ENCODE results near the gene THSD4.

Gene THSD4

DNA sequence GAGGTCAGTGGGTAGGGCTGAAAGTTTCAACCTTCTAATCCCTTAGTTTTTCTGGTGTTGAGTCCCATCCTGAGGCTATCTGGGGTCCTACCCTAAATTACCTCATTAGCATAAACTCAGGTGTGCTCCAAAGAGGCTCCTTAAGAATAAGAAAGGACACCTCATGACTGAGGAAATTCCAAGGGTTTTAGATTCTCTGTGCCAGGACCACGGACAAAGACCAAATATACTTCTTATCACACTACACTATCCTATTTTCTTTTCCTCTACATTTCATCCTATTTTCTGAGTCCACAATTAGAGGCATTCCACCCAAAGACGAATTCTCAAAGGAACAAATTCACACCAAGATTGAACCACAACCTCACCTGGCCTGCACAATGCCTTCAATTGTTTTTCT, 9.8 kb upstream of the THSD4 start:
- Histone ChIP-seq H3K27ac (no peak overlapping the region), H3K27me3 (ENCODE audit: insufficient read depth, low read depth) (no peaks in the 10 kb centered on the region), H3K79me2 (ENCODE audit: insufficient read depth, low read depth) (no peaks in the 10 kb centered on the region), H3K4me2 (no peak overlapping the region), H4K20me1 (ENCODE audit: insufficient read depth) (no peaks in the 10 kb centered on the region), H3K4me1 (ENCODE audit: low read depth, poor library complexity, severe bottlenecking) (no peaks in the 10 kb centered on the region), H3K36me3 (ENCODE audit: insufficient read depth) (no peaks in the 10 kb centered on the region), H3K4me3 (IDR thresholded peaks at IDR 0.05; ENCODE audit: insufficient read depth, low read depth, low read length) (no peak overlapping the region), H2AFZ (ENCODE audit: low read depth) (no peak overlapping the region), H3K9ac (no peak overlapping the region)
- TF ChIP-seq, protein P1, sequence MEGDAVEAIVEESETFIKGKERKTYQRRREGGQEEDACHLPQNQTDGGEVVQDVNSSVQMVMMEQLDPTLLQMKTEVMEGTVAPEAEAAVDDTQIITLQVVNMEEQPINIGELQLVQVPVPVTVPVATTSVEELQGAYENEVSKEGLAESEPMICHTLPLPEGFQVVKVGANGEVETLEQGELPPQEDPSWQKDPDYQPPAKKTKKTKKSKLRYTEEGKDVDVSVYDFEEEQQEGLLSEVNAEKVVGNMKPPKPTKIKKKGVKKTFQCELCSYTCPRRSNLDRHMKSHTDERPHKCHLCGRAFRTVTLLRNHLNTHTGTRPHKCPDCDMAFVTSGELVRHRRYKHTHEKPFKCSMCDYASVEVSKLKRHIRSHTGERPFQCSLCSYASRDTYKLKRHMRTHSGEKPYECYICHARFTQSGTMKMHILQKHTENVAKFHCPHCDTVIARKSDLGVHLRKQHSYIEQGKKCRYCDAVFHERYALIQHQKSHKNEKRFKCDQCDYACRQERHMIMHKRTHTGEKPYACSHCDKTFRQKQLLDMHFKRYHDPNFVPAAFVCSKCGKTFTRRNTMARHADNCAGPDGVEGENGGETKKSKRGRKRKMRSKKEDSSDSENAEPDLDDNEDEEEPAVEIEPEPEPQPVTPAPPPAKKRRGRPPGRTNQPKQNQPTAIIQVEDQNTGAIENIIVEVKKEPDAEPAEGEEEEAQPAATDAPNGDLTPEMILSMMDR (conservative IDR thresholded peaks at IDR 0.05; ENCODE audit: low read depth, low read length) = no peak

GRCh38 chr15:71106802-71107500, 8.3 kb upstream of the THSD4 start:
- TF ChIP-seq, protein P1 (conservative IDR thresholded peaks at IDR 0.05; ENCODE audit: low read depth, low read length) = no peak
- Histone ChIP-seq H3K27ac (no peak overlapping the region), H3K79me2 (ENCODE audit: insufficient read depth, low read depth) (no peaks in the 10 kb centered on the region), H3K4me3 (IDR thresholded peaks at IDR 0.05; ENCODE audit: insufficient read depth, low read depth, low read length) (no peak overlapping the region), H4K20me1 (ENCODE audit: insufficient read depth) (no peaks in the 10 kb centered on the region), H2AFZ (ENCODE audit: low read depth) (no peak overlapping the region), H3K4me1 (ENCODE audit: low read depth, poor library complexity, severe bottlenecking) (no peaks in the 10 kb centered on the region), H3K36me3 (ENCODE audit: insufficient read depth) (no peaks in the 10 kb centered on the region), H3K9ac (no peak overlapping the region), H3K4me2 (no peak overlapping the region), H3K27me3 (ENCODE audit: insufficient read depth, low read depth) (no peaks in the 10 kb centered on the region)

- H3K4me2 ChIP-seq = no peak overlapping the region
- H3K79me2 ChIP-seq (ENCODE audit: insufficient read depth, low read depth) = no peaks in the 10 kb centered on the region
- H3K27me3 ChIP-seq (ENCODE audit: insufficient read depth, low read depth) = no peaks in the 10 kb centered on the region
- no peak overlapping the region for H3K9ac ChIP-seq
- H2AFZ ChIP-seq (ENCODE audit: low read depth) = no peak overlapping the region
- no peak overlapping the region for H3K27ac ChIP-seq
- H3K4me3 ChIP-seq (IDR thresholded peaks at IDR 0.05; ENCODE audit: insufficient read depth, low read depth, low read length) = no peak overlapping the region
- H3K36me3 ChIP-seq (ENCODE audit: insufficient read depth) = no peaks in the 10 kb centered on the region
- H4K20me1 ChIP-seq (ENCODE audit: insufficient read depth) = no peaks in the 10 kb centered on the region
- no peaks in the 10 kb centered on the region for H3K4me1 ChIP-seq (ENCODE audit: low read depth, poor library complexity, severe bottlenecking)
- TF ChIP-seq, protein P1 (conservative IDR thresholded peaks at IDR 0.05; ENCODE audit: low read depth, low read length) = no peak
Measured at GRCh38 chr15:71107501-71107815, 7.8 kb upstream of the THSD4 start.

DNA sequence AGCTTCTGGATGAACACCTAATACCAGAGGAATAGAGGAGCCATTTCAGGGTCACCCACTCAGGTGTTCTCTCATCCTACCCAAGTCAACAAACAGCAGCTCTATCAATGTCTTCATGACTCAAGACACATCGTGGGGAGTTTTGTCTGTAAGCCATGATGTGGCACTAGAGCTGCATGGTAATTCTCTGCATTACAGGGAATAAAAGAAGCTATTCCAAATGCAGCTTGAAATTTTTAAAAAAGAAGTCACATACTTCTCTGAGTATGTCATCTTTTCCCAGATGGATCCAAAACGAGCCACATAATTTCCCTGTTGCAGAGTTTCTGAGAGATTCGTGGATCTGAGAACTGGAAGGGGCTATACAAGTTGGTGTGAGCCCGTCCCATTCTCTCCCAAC, 6.1 kb upstream of the THSD4 start:
- Histone ChIP-seq H2AFZ (ENCODE audit: low read depth) (no peak overlapping the region), H3K4me1 (ENCODE audit: low read depth, poor library complexity, severe bottlenecking) (no peaks in the 10 kb centered on the region), H3K79me2 (ENCODE audit: insufficient read depth, low read depth) (no peaks in the 10 kb centered on the region), H3K36me3 (ENCODE audit: insufficient read depth) (no peaks in the 10 kb centered on the region), H3K4me3 (IDR thresholded peaks at IDR 0.05; ENCODE audit: insufficient read depth, low read depth, low read length) (no peak overlapping the region), H3K27me3 (ENCODE audit: insufficient read depth, low read depth) (no peaks in the 10 kb centered on the region), H3K27ac (no peak overlapping the region), H3K4me2 (no peak overlapping the region), H3K9ac (no peak overlapping the region), H4K20me1 (ENCODE audit: insufficient read depth) (no peaks in the 10 kb centered on the region)
- TF ChIP-seq, protein P1 (conservative IDR thresholded peaks at IDR 0.05; ENCODE audit: low read depth, low read length) = no peak
